ENCODE results near the gene GPR84. TPM values are rescaled to one million over a fixed set of nuclear protein-coding genes. Genes with fewer than 3 reads are reported as not detected.
A peak's percentile ranks its signal among the peaks of the same experiment; 100 is the strongest.

GPR84 gene
- total RNA-seq, 1 donor from 2014 or later = not detected

DNA sequence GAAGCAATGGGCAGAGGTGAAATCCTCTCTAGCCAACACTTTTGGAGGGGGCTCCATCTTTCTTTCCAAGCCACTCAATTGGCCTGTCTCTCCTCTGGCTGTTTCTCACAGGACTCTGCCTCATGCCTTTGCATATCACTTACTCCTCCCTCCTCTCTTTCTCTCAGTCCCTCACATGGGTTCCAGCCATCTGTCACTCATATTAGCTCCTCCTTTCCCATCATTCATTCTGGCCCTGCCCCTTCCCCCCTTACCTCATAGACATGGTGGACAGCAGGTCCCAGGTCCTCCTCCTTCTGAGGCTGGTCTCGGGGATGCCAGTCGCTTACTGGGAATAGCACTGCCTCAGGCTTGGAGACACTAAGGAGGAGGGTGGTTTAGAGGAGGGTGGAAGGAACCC is 36.8 kb upstream of the GPR84 start:
- TF ChIP-seq, protein P1, sequence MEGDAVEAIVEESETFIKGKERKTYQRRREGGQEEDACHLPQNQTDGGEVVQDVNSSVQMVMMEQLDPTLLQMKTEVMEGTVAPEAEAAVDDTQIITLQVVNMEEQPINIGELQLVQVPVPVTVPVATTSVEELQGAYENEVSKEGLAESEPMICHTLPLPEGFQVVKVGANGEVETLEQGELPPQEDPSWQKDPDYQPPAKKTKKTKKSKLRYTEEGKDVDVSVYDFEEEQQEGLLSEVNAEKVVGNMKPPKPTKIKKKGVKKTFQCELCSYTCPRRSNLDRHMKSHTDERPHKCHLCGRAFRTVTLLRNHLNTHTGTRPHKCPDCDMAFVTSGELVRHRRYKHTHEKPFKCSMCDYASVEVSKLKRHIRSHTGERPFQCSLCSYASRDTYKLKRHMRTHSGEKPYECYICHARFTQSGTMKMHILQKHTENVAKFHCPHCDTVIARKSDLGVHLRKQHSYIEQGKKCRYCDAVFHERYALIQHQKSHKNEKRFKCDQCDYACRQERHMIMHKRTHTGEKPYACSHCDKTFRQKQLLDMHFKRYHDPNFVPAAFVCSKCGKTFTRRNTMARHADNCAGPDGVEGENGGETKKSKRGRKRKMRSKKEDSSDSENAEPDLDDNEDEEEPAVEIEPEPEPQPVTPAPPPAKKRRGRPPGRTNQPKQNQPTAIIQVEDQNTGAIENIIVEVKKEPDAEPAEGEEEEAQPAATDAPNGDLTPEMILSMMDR (conservative IDR thresholded peaks at IDR 0.05) = no peak
- Mint-ChIP-seq H3K27me3 (peaks cover 4% of the 10 kb centered on the region), H3K27ac (peak overlapping the region; percentile 27), H3K9me3 (no peaks in the 10 kb centered on the region), H3K36me3 (peaks cover 8% of the 10 kb centered on the region), H3K4me3 (no peak overlapping the region), H3K4me1 (ENCODE audit: unreplicated experiment) (no peaks in the 10 kb centered on the region)
- DNase-seq (ENCODE audit: extremely low spot score, unreplicated experiment) = no peak

DNA sequence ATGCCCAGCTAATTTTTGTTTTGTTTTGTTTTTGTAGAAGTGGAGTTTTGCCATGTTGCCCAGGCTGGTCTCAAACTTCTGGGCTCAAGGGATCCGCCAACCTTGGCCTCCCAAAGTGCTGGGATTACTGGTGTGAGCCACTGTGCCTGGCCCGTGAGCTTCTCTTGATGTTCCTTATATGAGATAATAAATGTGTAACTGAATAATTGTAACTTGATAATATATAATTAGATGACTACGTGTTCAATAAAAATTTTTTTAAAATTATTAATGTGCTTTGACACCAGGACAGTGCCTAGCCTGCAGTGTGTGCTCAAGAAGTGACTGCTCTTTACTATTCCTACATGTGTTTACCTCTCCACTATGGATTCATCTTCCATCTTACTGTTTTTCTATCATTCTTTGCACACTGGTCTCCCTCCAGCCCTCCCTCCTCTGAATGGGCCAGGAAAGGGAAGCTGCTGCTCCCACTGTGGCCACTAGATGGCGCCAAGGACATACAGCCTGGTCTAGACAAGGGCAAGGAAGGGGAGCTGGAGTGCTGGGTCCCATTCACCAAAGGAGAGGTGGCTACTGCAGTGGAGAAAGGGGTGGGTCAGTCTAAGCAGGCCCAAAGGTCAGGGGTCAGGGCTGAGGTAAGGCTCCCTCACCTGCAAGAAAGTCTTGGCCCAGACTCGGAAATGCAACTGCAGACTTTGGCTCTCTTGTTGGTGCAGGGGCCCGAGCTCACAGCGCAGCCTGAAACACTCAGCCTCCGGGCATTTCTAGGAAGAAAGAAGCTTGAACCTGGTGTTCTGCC is 34.9 kb upstream of the GPR84 start:
- Mint-ChIP-seq H3K4me1 (ENCODE audit: unreplicated experiment) (peaks cover under 1% of the 10 kb centered on the region), H3K36me3 (peaks cover 4% of the 10 kb centered on the region), H3K27ac (no peak overlapping the region), H3K4me3 (no peak overlapping the region), H3K9me3 (no peaks in the 10 kb centered on the region), H3K27me3 (peaks cover under 1% of the 10 kb centered on the region)
- DNase-seq (ENCODE audit: extremely low spot score, unreplicated experiment) = peak; percentile 89
- TF ChIP-seq, protein P1 (conservative IDR thresholded peaks at IDR 0.05) = peak; percentile 98

DNA sequence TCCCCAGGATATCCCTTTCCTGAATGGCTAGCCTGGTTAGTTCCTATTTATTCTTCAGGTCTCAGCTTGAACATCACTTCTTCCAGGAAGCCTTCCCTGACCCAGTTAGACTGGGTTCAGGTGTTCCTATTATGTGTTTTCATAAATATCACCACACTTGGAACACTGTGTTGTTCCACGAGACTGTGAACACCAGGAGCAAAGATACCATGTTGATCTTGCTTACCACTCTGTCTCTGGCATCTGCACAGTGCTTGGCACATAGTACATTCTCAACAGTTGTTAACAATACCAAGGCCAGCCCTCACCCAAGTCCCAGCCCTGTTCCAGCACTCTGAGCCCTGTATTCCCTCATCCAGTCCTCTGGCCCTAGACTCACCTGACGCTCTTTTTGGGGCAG is 33.9 kb upstream of the GPR84 start:
- H3K36me3 Mint-ChIP-seq = peaks cover 4% of the 10 kb centered on the region
- H3K4me3 Mint-ChIP-seq = no peak overlapping the region
- H3K9me3 Mint-ChIP-seq = no peaks in the 10 kb centered on the region
- no peak for DNase-seq (ENCODE audit: extremely low spot score, unreplicated experiment)
- H3K27me3 Mint-ChIP-seq = no peaks in the 10 kb centered on the region
- no peak overlapping the region for H3K27ac Mint-ChIP-seq
- TF ChIP-seq, protein P1 (conservative IDR thresholded peaks at IDR 0.05) = no peak
- peaks cover 8% of the 10 kb centered on the region for H3K4me1 Mint-ChIP-seq (ENCODE audit: unreplicated experiment)

DNA sequence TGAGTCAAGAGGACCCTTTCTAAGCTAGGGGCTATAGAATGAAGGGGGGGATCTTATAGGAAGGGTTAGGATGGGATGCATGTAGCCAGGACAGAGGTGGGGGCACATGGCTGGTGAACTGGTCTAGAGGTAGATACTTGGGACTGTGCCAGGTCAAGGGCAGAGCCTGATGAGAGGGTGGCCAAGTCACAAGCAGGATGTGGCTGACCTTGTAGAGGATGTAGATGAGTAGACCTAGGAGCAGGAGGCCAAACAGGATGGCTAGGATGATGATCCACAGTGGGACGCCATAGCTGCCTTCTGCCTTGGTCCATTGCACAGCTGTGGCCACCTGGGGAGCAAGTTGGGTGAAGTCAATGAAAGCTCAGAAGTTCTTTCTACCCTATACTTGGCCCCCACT is 32.9 kb upstream of the GPR84 start:
- Mint-ChIP-seq H3K4me3 (no peak overlapping the region), H3K4me1 (ENCODE audit: unreplicated experiment) (peaks cover 16% of the 10 kb centered on the region), H3K27me3 (no peaks in the 10 kb centered on the region), H3K9me3 (no peaks in the 10 kb centered on the region), H3K27ac (no peak overlapping the region), H3K36me3 (peaks cover 4% of the 10 kb centered on the region)
- DNase-seq (ENCODE audit: extremely low spot score, unreplicated experiment) = no peak
- TF ChIP-seq, protein P1 (conservative IDR thresholded peaks at IDR 0.05) = no peak

DNA sequence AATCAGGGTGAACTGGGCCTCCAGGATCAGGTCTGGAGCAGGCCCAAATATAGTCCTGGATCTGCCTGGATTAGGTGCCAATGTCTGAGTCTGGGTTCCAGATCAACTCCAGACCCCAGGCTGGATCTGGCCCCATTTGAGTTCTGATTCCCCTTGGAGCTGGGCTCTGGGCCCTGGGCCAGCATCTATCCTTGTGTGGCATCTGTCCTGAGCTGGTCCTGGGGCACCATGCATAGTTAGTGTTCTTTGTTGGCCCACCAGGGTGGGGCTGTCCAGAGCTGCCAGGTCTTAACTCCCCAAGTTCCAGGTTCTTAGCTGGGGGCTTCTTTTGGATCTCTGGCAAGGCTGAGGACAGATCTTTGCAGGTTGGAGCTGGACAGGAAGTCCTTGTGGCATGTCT is 31.3 kb upstream of the GPR84 start:
- Mint-ChIP-seq H3K36me3 (peaks cover 4% of the 10 kb centered on the region), H3K27me3 (no peaks in the 10 kb centered on the region), H3K9me3 (no peaks in the 10 kb centered on the region), H3K4me1 (ENCODE audit: unreplicated experiment) (peaks cover 21% of the 10 kb centered on the region), H3K27ac (no peak overlapping the region), H3K4me3 (no peak overlapping the region)
- DNase-seq (ENCODE audit: extremely low spot score, unreplicated experiment) = no peak
- TF ChIP-seq, protein P1 (conservative IDR thresholded peaks at IDR 0.05) = no peak
